Keratinocyte (primary cell): ENCODE measurements around the gene FARP1. TPM values are rescaled to one million over a fixed set of nuclear protein-coding genes. Genes with fewer than 3 reads are reported as not detected.

Experiments used
- DNase-seq: peaks from one replicate; pipeline ENCODE4 v3.0.0-alpha.2; 2011; ENCODE audit warnings: low read depth, missing footprints, low spot score
- FAIRE-seq: peaks from 2 replicates; lab custom pipeline; 2011; peaks lifted over from hg19 to GRCh38; lab: Jason Lieb, UNC
- H2AFZ ChIP-seq: 2 replicates; pipeline ENCODE4 v1.6.0; 2012; ENCODE audit warnings: low read length, control low read depth, inconsistent platforms; ENCODE audit not compliant: control insufficient read depth
- H3K27ac ChIP-seq: 2 replicates; pipeline ENCODE4 v1.5.1; 2011; ENCODE audit warnings: low read length; ENCODE audit not compliant: control insufficient read depth, insufficient read depth
- H3K27me3 ChIP-seq: 3 replicates; pipeline ENCODE4 v1.6.0; 2011; ENCODE audit warnings: low read length; ENCODE audit not compliant: control insufficient read depth, insufficient read depth; ENCODE audit errors: extremely low read depth
- H3K36me3 ChIP-seq, 2 experiments: 2 replicates in 1 of 2; 3 replicates in 1 of 2; pipeline ENCODE4 v1.5.1; 2011; ENCODE audit warnings: low read length in 2 of 2, mild to moderate bottlenecking in 1 of 2; ENCODE audit not compliant: control insufficient read depth in 2 of 2, insufficient read depth in 2 of 2; ENCODE audit errors: extremely low read depth in 1 of 2
- H3K4me1 ChIP-seq: 3 replicates; pipeline ENCODE4 v1.5.1; 2011; ENCODE audit warnings: low read length; ENCODE audit not compliant: control insufficient read depth, insufficient read depth; ENCODE audit errors: extremely low read depth
- H3K4me2 ChIP-seq: 3 replicates; pipeline ENCODE4 v1.6.0; 2011; ENCODE audit warnings: low read depth, low read length; ENCODE audit not compliant: control insufficient read depth, insufficient read depth; ENCODE audit errors: extremely low read depth
- H3K4me3 ChIP-seq, 3 experiments: fragments of 200-600 bp in 1 of 3; sonication (generic) in 1 of 3; 2 replicates in 2 of 3; 3 replicates in 1 of 3; pipeline ENCODE4 v1.5.1; 2011 to 2016; ENCODE audit warnings: low read length in 3 of 3, mild to moderate bottlenecking in 3 of 3, control low read depth in 2 of 3, inconsistent platforms in 1 of 3, low read depth in 1 of 3, mixed read lengths in 1 of 3, mixed run types in 1 of 3, moderate library complexity in 1 of 3; ENCODE audit not compliant: control insufficient read depth in 2 of 3, insufficient read depth in 2 of 3; ENCODE audit errors: extremely low read depth in 1 of 3
- H3K79me2 ChIP-seq: 2 replicates; pipeline ENCODE4 v1.6.0; 2012; ENCODE audit warnings: low read length; ENCODE audit not compliant: control insufficient read depth, insufficient read depth
- H3K9ac ChIP-seq: 3 replicates; pipeline ENCODE4 v1.6.0; 2011; ENCODE audit warnings: low read length; ENCODE audit not compliant: control insufficient read depth, insufficient read depth; ENCODE audit errors: extremely low read depth
- H3K9me1 ChIP-seq: 3 replicates; pipeline ENCODE4 v1.6.0; 2011; ENCODE audit warnings: low read length; ENCODE audit not compliant: control insufficient read depth, insufficient read depth; ENCODE audit errors: extremely low read depth
- H3K9me3 ChIP-seq: 2 replicates; pipeline ENCODE4 v1.5.1; 2012; ENCODE audit warnings: low read depth, low read length; ENCODE audit not compliant: control insufficient read depth
- H4K20me1 ChIP-seq: 3 replicates; pipeline ENCODE4 v1.6.0; 2011; ENCODE audit warnings: low read length; ENCODE audit not compliant: control insufficient read depth, insufficient read depth; ENCODE audit errors: extremely low read depth
- CTCF ChIP-seq, 3 experiments: IDR thresholded peaks in 1 of 3; conservative IDR thresholded peaks in 1 of 3; optimal IDR thresholded peaks in 1 of 3; 2 replicates in 2 of 3; 3 replicates in 1 of 3; pipeline versions ENCODE3 to v1.5.1; 2011; ENCODE audit warnings: low read length in 3 of 3, mild to moderate bottlenecking in 3 of 3, moderate library complexity in 2 of 3, control low read depth in 1 of 3, inconsistent platforms in 1 of 3; ENCODE audit not compliant: insufficient read depth in 2 of 3; ENCODE audit errors: extremely low read depth in 1 of 3
- EZH2 ChIP-seq: IDR thresholded peaks from one replicate; pipeline ENCODE4 v1.6.1; 2012; ENCODE audit warnings: inconsistent platforms, mild to moderate bottlenecking, low read length, moderate library complexity
- dilution Hi-C: fragments of 300-500 bp; cut with MboI; formaldehyde crosslinking; loops from one replicate; pipeline ENCODE4 v1.7.0; 2020; ENCODE audit warnings: low sequenced_read_pairs; ENCODE audit not compliant: extremely low pct_ligation_motif_present
- polyA plus RNA-seq, 5 experiments: library from polyadenylated mRNA; depleted of rRNA in 3 of 5; stranded (reverse) in 3 of 5; stranded (forward) in 1 of 5; unstranded in 1 of 5; fragments of >200 nt; gene quantifications; 1 replicate in 1 of 5; 2 replicates in 3 of 5; 3 replicates in 1 of 5; pipeline versions ENCODE4 v1.2.1 to v1.2.3, GENCODE V29; 2011 to 2012; ENCODE audit warnings: missing spikeins in 2 of 5, low read depth in 1 of 5, low replicate concordance in 1 of 5

The FARP1 gene
- polyA plus RNA-seq, 1 donor (not counting 4 experiments of a cell fraction or from before 2014, with no cell fraction given), result 10.3 TPM

GRCh38 chr13:98162935-98163334 is 20.0 kb downstream of the FARP1 start:
- no peak for DNase-seq
- no peaks in the 10 kb centered on the region for H3K9me3 ChIP-seq
- no peaks in the 10 kb centered on the region for H3K27me3 ChIP-seq
- H3K4me2 ChIP-seq, result no peak overlapping the region
- no peaks in the 10 kb centered on the region for H3K4me1 ChIP-seq
- no peak for FAIRE-seq
- dilution Hi-C loops, result no loop called here
- H3K9ac ChIP-seq, result no peak overlapping the region
- no peak overlapping the region for H3K4me3 ChIP-seq
- no peaks in the 10 kb centered on the region for H3K9me1 ChIP-seq
- TF ChIP-seq EZH2 (no peak), CTCF (optimal IDR thresholded peaks at IDR 0.05 in 1 of 3, IDR thresholded peaks at IDR 0.05 in 1 of 3, conservative IDR thresholded peaks at IDR 0.05 in 1 of 3; ENCODE audit: extremely low read depth in 1 of 3, insufficient read depth in 2 of 3, low read length in 3 of 3) (no peak)
- no peaks in the 10 kb centered on the region for H3K36me3 ChIP-seq
- no peak overlapping the region for H3K27ac ChIP-seq
- no peaks in the 10 kb centered on the region for H4K20me1 ChIP-seq
- no peaks in the 10 kb centered on the region for H3K79me2 ChIP-seq
- no peak overlapping the region for H2AFZ ChIP-seq

- no peak overlapping the region for H3K27ac ChIP-seq
- no peak overlapping the region for H3K9ac ChIP-seq
- no peaks in the 10 kb centered on the region for H3K79me2 ChIP-seq
- H3K9me3 ChIP-seq, result no peaks in the 10 kb centered on the region
- no peak overlapping the region for H3K4me2 ChIP-seq
- dilution Hi-C loops, result no loop called here
- H2AFZ ChIP-seq, result no peak overlapping the region
- no peaks in the 10 kb centered on the region for H4K20me1 ChIP-seq
- H3K27me3 ChIP-seq, result no peaks in the 10 kb centered on the region
- H3K4me3 ChIP-seq, result no peak overlapping the region
- FAIRE-seq (no peak), DNase-seq (no peak)
- peaks cover 3% of the 10 kb centered on the region for H3K4me1 ChIP-seq
- H3K9me1 ChIP-seq, result no peaks in the 10 kb centered on the region
- TF ChIP-seq EZH2 (no peak), CTCF (optimal IDR thresholded peaks at IDR 0.05 in 1 of 3, IDR thresholded peaks at IDR 0.05 in 1 of 3, conservative IDR thresholded peaks at IDR 0.05 in 1 of 3; ENCODE audit: extremely low read depth in 1 of 3, insufficient read depth in 2 of 3, low read length in 3 of 3) (no peak)
- no peaks in the 10 kb centered on the region for H3K36me3 ChIP-seq
Observed at GRCh38 chr13:98169331-98169730, 26.4 kb downstream of the FARP1 start.
